ENCODE results near the gene ARL15. TPM values are rescaled to one million over a fixed set of nuclear protein-coding genes. Genes with fewer than 3 reads are reported as not detected.
"Not testable (repeated sequence)": the region's sequence is repeated elsewhere in the genome, so short reads cannot be mapped to it uniquely, and the experiment has no call there.

Gene ARL15
- total RNA-seq, 1 experiment from 2014 or later, result 18.3 TPM

DNA sequence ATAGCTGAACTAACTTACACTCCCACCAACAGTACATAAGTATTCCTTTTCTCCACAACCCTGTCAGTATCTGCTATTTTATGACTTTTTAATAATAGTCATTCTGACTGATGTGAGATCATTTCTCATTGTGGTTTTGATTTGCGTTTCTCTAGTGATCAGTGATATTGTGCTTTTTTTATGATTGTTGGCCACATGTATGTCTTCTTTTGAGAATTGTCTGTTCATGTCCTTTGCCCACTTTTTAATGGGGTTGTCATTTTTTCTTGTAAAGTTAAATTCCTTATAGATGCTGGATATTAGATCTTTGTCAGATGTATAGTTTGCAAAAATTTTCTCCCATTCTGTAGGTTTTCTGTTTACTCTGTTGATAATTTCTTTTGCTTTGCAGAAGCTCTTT, 42.2 kb upstream of the ARL15 start:
- intact Hi-C loops (cut with micrococcal nuclease; ENCODE audit: unreplicated experiment); H3K27ac ChIP-seq (ENCODE audit: low read depth, low read length, poor library complexity, severe bottlenecking); POLR2A ChIA-PET (ENCODE audit: low non-redundant PET); H3K36me3 ChIP-seq (ENCODE audit: insufficient read depth, low read length, poor library complexity, severe bottlenecking); H3K4me3 ChIP-seq (ENCODE audit: low read depth, low read length, poor library complexity, severe bottlenecking); BruUV-seq (replicated peaks); DNase-seq (ENCODE audit: low spot score); CTCF ChIA-PET; H3K9me3 ChIP-seq (ENCODE audit: low read depth, low read length, poor library complexity, severe bottlenecking); H3K27me3 ChIP-seq (replicated peaks; ENCODE audit: insufficient read depth, low read depth, low read length, poor library complexity); H3K4me1 ChIP-seq (ENCODE audit: insufficient read depth, low read length, poor library complexity, severe bottlenecking): not testable (repeated sequence)

GRCh38 chr5:54347221-54347865, 37.0 kb upstream of the ARL15 start:
- DNase-seq (ENCODE audit: low spot score), result peak; percentile 6
- no peak overlapping the region for H3K4me3 ChIP-seq (ENCODE audit: low read depth, low read length, poor library complexity, severe bottlenecking)
- no peaks in the 10 kb centered on the region for H3K4me1 ChIP-seq (ENCODE audit: insufficient read depth, low read length, poor library complexity, severe bottlenecking)
- ChIA-PET CTCF (no interaction called here), POLR2A (ENCODE audit: low non-redundant PET) (no interaction called here)
- BruUV-seq (replicated peaks), result no TSS peak
- intact Hi-C loops (cut with micrococcal nuclease; ENCODE audit: unreplicated experiment), result no loop called here
- H3K27ac ChIP-seq (ENCODE audit: low read depth, low read length, poor library complexity, severe bottlenecking), result no peak overlapping the region
- H3K36me3 ChIP-seq (ENCODE audit: insufficient read depth, low read length, poor library complexity, severe bottlenecking), result no peaks in the 10 kb centered on the region
- TF ChIP-seq EZH2 (IDR thresholded peaks at IDR 0.05; ENCODE audit: borderline replicate concordance, low read depth, low read length, poor library complexity, severe bottlenecking), result no peak
- TF ChIP-seq CTCF (conservative IDR thresholded peaks at IDR 0.05; ENCODE audit: low read depth, low read length), result no peak
- no peaks in the 10 kb centered on the region for H3K27me3 ChIP-seq (replicated peaks; ENCODE audit: insufficient read depth, low read depth, low read length, poor library complexity)
- peaks cover 17% of the 10 kb centered on the region for H3K9me3 ChIP-seq (ENCODE audit: low read depth, low read length, poor library complexity, severe bottlenecking)

DNA sequence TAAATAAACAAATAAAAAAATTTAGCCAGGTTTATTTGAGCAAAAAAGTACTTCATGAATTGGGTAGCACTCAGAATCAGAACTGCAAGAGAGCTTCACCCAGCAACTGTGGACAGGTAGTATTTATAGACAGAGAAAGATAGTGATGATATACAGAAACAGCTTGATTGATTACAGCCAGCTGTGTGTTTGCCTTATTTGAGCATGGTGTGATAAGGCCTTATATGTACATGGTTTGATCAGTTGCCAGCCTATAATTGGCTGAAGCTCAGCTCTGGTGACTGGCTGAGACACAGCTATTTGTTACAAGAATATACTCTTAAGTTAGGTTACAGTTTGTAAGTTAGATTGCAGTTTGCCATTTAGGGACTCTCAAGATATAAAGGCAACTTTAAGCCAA, 34.3 kb upstream of the ARL15 start:
- Histone ChIP-seq H3K27ac (ENCODE audit: low read depth, low read length, poor library complexity, severe bottlenecking) (no peak overlapping the region), H3K4me3 (ENCODE audit: low read depth, low read length, poor library complexity, severe bottlenecking) (no peak overlapping the region), H3K9me3 (ENCODE audit: low read depth, low read length, poor library complexity, severe bottlenecking) (peaks cover 17% of the 10 kb centered on the region), H3K36me3 (ENCODE audit: insufficient read depth, low read length, poor library complexity, severe bottlenecking) (no peaks in the 10 kb centered on the region), H3K27me3 (replicated peaks; ENCODE audit: insufficient read depth, low read depth, low read length, poor library complexity) (no peaks in the 10 kb centered on the region), H3K4me1 (ENCODE audit: insufficient read depth, low read length, poor library complexity, severe bottlenecking) (no peaks in the 10 kb centered on the region)
- intact Hi-C loops (cut with micrococcal nuclease; ENCODE audit: unreplicated experiment), result no loop called here
- CTCF ChIA-PET, result no interaction called here
- no peak for TF ChIP-seq EZH2 (IDR thresholded peaks at IDR 0.05; ENCODE audit: borderline replicate concordance, low read depth, low read length, poor library complexity, severe bottlenecking)
- TF ChIP-seq CTCF (conservative IDR thresholded peaks at IDR 0.05; ENCODE audit: low read depth, low read length), result no peak
- no peak for DNase-seq (ENCODE audit: low spot score)
- BruUV-seq (replicated peaks), result no TSS peak
- POLR2A ChIA-PET (ENCODE audit: low non-redundant PET), result no interaction called here

DNA sequence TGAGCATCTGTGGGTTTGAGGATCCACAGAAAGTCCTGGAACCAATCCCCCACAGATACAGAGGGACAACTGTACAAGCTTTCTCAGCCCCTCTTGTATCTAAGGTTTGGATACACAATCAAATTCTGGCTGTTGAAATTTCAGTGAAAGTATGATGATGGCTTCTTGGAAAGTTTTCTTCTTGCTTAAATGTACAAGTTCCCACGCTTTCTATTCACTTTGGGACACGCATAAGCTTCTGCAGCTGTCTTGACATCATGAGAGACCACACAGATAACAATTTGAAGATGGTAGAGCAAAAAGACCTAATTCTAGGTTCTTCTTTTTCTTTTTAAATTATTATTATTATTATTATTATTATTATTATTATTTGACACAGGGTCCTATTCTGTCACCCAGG, 31.6 kb upstream of the ARL15 start:
- Histone ChIP-seq H3K27ac (ENCODE audit: low read depth, low read length, poor library complexity, severe bottlenecking) (no peak overlapping the region), H3K27me3 (replicated peaks; ENCODE audit: insufficient read depth, low read depth, low read length, poor library complexity) (no peaks in the 10 kb centered on the region), H3K36me3 (ENCODE audit: insufficient read depth, low read length, poor library complexity, severe bottlenecking) (no peaks in the 10 kb centered on the region), H3K9me3 (ENCODE audit: low read depth, low read length, poor library complexity, severe bottlenecking) (peaks cover 11% of the 10 kb centered on the region), H3K4me3 (ENCODE audit: low read depth, low read length, poor library complexity, severe bottlenecking) (no peak overlapping the region), H3K4me1 (ENCODE audit: insufficient read depth, low read length, poor library complexity, severe bottlenecking) (no peaks in the 10 kb centered on the region)
- intact Hi-C loops (cut with micrococcal nuclease; ENCODE audit: unreplicated experiment), result no loop called here
- ChIA-PET CTCF (no interaction called here), POLR2A (ENCODE audit: low non-redundant PET) (no interaction called here)
- BruUV-seq (replicated peaks), result no TSS peak
- no peak for DNase-seq (ENCODE audit: low spot score)
- TF ChIP-seq CTCF (conservative IDR thresholded peaks at IDR 0.05; ENCODE audit: low read depth, low read length) (no peak), EZH2 (IDR thresholded peaks at IDR 0.05; ENCODE audit: borderline replicate concordance, low read depth, low read length, poor library complexity, severe bottlenecking) (no peak)
